GM15510 (cell line): ENCODE data around the gene RPSA.

Experiments used
- POLR2A ChIP-seq: IDR thresholded peaks from 3 replicates; pipeline ENCODE4 v1.6.1; 2011; ENCODE audit warnings: borderline replicate concordance; ENCODE audit not compliant: insufficient read length; ENCODE audit errors: extremely low read depth

RPSA gene

GRCh38 chr3:39408493-39409372, 2.2 kb downstream of the RPSA start:
- TF ChIP-seq POLR2A: no peak

- TF ChIP-seq POLR2A: no peak
These were observed 3.1 kb downstream of the RPSA start for GRCh38 chr3:39409514-39410136.

GRCh38 chr3:39410893-39411292, 4.4 kb downstream of the RPSA start:
- no peak for TF ChIP-seq POLR2A

GRCh38 chr3:39412668-39413260, 6.2 kb downstream of the RPSA start:
- TF ChIP-seq POLR2A: no peak

GRCh38 chr3:39413691-39414420, 7.3 kb downstream of the RPSA start:
- no peak for TF ChIP-seq POLR2A

- no peak for TF ChIP-seq POLR2A
These were observed 7.9 kb downstream of the RPSA start for GRCh38 chr3:39414421-39414907.

- TF ChIP-seq POLR2A: no peak
These were observed 9.5 kb downstream of the RPSA start for GRCh38 chr3:39415983-39416382.

- no peak for TF ChIP-seq POLR2A
These were observed 13.3 kb downstream of the RPSA start for GRCh38 chr3:39419742-39420315.

- TF ChIP-seq POLR2A: no peak
These were observed 14.0 kb downstream of the RPSA start for GRCh38 chr3:39420543-39420942.

GRCh38 chr3:39423436-39423970, 17.0 kb downstream of the RPSA start:
- TF ChIP-seq POLR2A: no peak

- no peak for TF ChIP-seq POLR2A
These were observed 19.8 kb downstream of the RPSA start for GRCh38 chr3:39426312-39426711.

GRCh38 chr3:39427506-39427905, 21.0 kb downstream of the RPSA start:
- TF ChIP-seq POLR2A: no peak

GRCh38 chr3:39428745-39429201, 22.3 kb downstream of the RPSA start:
- no peak for TF ChIP-seq POLR2A

GRCh38 chr3:39429466-39429865, 22.9 kb downstream of the RPSA start:
- no peak for TF ChIP-seq POLR2A

GRCh38 chr3:39432342-39432741, 25.8 kb downstream of the RPSA start:
- no peak for TF ChIP-seq POLR2A

GRCh38 chr3:39433642-39434041, 27.1 kb downstream of the RPSA start:
- no peak for TF ChIP-seq POLR2A
